ENCODE measurements around the gene MTOR.
"Not testable (repeated sequence)": the region's sequence is repeated elsewhere in the genome, so short reads cannot be mapped to it uniquely, and the experiment has no call there.

DNA sequence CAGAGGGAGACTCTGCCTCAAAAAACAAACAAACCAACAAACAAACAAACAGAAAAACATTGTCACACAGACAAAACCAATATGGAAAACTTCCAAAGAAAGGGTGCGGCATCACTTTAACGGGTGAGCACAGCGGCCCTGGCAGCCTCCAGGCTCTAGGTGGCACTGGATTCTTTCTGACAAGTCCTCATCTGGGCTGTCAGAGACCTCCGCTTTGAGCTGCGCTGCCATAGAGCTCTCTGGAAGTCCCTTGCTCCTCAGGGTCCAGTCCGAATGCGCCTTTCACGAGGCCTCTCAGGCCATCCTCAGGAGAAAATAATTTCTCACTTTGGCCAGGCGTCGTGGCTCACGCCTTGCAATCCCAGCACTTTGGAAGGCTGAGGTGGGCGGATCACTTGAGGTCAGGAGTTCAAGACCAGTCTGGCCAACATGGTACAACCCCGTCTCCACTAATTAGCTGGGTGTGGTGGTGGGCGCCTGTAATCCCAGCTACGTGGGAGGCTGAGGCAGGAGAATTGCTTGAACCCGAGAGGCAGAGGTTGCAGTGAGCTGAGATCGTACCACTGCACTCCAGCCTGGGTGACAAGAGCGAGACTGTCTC, 198.3 kb downstream of the MTOR start:
- TF ChIP-seq, protein P1, sequence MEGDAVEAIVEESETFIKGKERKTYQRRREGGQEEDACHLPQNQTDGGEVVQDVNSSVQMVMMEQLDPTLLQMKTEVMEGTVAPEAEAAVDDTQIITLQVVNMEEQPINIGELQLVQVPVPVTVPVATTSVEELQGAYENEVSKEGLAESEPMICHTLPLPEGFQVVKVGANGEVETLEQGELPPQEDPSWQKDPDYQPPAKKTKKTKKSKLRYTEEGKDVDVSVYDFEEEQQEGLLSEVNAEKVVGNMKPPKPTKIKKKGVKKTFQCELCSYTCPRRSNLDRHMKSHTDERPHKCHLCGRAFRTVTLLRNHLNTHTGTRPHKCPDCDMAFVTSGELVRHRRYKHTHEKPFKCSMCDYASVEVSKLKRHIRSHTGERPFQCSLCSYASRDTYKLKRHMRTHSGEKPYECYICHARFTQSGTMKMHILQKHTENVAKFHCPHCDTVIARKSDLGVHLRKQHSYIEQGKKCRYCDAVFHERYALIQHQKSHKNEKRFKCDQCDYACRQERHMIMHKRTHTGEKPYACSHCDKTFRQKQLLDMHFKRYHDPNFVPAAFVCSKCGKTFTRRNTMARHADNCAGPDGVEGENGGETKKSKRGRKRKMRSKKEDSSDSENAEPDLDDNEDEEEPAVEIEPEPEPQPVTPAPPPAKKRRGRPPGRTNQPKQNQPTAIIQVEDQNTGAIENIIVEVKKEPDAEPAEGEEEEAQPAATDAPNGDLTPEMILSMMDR (IDR thresholded peaks at IDR 0.05), result not testable (repeated sequence)
- not testable (repeated sequence) for TF ChIP-seq POLR2A (IDR thresholded peaks at IDR 0.05)
